NCI-H446 (cell line): ENCODE results near the gene HOXA4.

Source experiments
- DNase-seq, 2 experiments: peaks; one replicate each; lab custom pipeline; 2025; lab: John Stamatoyannopoulos, UW

The HOXA4 gene

DNA sequence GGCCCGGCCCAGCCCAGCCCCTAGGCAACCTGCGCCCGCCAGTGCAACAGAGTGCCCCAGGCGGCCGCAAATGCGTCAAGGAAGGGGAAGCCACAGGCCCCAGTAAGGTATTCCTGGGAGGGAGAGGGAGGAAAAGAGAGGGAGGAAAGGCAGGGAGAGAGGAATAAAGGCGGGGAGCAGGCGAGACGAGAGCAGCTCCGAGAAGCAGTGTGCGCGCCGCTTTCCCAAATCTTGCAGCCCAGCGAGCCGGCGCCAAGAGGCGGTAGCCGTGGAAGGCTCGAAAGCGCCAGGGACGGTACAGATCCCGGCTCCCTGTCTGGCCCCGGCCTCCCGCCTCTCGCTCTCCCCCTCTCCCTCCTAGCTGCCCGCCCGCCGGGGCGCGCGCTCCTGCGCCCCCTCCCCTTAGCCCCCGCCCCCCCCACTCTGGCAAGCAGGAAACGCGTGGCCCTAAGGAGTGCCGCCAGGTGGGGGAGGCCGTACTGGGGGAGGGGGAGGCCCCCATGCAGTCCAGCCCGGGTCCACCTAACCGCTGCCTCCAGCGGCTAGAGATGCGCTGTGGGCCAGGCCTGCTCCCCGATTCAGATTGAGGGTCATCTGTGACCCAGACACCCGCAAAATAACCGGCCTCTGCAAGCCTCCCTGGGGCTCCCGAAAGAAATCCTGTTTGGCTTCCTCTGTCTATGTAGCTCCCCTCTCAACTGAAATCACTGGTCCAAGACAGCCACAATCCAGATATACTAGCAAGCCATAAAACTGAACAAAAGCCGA, 39.3 kb upstream of the HOXA4 start:
- DNase-seq = peak in 1 of 2 experiments; percentile 58

DNA sequence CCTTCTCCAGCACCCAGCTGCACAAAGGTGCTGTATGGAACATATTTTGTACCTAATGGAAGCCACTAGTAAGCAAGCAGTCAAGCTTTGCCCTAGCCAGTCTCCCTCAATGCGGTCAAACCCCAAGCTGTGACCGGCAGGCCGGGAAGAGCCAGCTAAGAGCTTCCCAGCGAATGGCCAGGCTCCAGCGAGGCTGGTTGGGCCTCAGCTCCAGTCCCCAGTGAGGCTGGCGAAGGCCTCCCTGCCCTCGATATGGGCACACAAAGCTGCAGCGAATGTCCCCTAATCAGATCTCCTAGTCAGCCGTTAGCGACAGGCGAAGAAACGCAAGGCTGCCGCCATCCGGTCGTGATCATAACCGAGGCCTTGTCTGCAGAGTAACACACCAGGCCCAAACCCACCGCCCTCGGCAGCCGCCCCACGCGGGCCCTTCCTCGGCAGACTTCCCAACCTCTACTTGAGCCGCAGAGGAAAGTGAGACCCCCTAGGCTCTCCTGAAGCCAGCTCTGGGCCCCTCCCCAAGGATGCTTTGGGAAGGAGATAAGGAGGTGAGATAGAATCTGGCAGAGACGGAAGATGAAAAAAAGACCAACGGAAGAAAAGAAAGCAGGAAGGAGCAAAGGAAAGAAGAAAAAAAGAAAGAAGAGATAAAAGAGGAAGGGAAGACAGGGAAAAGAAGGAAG, 37.8 kb upstream of the HOXA4 start:
- peak in 1 of 2 experiments; percentile 65 for DNase-seq

DNA sequence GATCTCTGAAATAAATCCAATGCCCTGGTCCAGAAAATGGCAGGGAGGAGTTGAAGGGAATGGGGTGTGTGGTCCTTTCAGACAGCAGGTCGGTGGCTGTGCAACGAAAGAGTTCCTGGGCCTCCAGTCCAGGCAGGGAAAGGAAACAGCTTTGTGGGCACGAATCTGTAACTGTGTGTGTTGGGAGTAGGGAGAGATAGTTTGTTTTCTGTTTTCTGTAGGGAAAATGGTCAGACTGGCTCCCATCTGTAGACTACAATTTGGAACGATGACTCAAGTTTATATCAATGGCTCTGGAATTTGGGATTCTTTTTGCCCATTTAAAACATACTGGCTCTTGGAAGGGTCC, 37.3 kb upstream of the HOXA4 start:
- peak in 1 of 2 experiments; percentile 45 for DNase-seq

DNA sequence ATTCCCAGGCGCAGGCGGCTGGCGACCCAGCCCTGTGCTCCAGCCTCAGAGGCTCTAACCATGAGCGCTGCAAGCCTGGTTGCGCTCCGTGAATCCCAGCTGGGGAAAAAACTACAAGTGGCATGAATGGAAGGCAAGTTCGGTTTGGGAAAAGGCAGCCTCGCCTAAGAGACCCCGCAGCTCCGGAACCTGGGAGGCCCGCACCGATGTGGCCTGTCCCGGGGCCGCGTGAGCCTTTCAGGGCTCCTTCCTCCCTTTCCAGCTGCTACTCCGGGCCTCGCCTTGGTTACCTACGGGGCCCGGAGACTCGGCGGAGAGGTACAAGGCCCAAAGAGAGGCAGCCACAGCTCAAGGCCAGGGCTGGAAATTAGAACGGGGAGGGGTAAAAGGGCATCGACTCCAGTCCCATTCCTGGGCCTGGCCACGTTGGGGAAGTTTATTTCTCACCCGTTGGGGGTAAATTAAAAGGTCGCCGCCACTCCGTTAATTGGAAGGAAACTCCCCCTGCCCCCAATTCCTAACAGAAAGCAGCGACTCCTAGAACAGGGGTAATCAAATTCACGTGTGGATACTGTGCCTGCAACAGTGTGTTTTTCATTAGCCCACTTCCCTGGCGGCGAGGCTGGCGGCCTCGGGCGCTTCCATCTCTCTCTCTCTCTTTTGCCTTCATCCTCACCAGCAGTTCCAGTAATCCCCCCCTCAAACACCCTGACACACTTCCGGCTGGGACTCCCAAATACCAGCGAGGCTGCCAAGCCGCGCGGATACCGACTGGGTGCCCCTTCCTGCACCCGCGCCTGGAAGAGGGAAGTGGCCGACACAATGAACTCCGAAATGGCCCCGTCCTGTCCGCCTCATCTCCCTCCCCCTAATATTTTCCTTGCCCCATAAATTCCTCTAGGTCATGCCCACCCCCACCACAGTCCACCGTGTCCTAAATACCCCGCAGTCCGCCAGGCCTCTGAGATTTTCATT, 36.3 kb upstream of the HOXA4 start:
- DNase-seq = no peak

DNA sequence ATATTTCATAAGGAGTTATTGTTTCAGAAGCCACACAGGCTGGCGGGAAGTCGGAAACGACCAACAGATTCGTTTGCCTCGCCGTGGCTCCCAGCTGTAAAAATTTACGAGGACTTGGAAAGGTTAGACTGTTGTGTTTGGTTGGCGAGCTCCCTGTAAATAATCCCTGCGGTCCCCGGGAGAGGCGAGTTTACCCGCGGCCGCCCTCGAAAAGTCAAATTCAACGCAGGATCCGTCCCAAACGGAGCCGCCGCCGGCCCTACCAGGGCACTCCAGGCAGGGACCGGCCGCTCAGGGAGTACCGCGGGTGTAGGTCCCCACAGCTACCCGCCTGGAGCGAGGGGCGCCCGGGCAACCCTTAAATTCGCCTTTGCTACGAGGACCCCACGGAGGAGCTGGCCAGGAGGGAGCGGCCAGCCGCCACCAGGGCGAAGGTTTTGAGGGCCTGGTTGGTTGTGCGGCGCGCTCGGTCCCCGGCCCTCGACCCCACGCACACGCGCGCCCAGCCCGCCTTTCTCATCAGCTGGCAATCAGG, 35.5 kb upstream of the HOXA4 start:
- no peak for DNase-seq

DNA sequence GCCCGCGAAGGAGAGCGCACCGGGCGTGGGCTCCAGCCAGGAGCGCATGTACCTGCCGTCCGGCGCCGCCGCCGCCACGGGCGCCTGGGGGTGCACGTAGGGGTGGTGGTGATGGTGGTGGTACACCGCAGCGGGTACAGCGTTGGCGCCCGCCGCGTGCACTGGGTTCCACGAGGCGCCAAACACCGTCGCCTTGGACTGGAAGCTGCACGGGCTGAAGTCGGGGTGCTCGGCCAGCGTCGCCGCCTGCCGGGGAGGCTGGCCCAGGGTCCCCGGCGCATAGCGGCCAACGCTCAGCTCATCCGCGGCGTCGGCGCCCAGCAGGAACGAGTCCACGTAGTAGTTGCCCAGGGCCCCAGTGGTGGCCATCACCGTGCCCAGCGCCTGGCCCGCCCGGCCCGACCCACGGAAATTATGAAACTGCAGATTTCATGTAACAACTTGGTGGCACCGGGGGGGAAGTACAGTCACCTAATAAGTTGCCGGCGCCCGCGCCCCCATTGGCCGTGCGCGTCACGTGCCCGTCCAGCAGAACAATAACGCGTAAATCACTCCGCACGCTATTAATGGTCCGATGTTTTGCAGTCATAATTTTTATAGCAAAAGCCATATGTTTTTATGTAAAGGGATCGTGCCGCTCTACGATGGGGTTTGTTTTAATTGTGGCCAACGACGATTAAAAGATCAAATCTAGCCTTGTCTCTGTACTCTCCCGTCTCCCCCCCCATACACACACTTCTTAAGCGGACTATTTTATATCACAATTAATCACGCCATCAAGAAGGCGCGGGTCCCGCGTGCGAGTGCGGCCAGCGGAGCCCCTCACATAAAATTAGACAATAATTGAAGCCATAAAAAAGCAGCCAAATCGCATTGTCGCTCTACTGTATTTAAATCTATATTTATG, 34.8 kb upstream of the HOXA4 start, which contains the start of gene HOXA9:
TSS of gene HOXA9 (minus strand) at position 449 of the 907 bp plus-strand sequence. CDS start at position 369, 80 bp downstream.
- no peak for DNase-seq

DNA sequence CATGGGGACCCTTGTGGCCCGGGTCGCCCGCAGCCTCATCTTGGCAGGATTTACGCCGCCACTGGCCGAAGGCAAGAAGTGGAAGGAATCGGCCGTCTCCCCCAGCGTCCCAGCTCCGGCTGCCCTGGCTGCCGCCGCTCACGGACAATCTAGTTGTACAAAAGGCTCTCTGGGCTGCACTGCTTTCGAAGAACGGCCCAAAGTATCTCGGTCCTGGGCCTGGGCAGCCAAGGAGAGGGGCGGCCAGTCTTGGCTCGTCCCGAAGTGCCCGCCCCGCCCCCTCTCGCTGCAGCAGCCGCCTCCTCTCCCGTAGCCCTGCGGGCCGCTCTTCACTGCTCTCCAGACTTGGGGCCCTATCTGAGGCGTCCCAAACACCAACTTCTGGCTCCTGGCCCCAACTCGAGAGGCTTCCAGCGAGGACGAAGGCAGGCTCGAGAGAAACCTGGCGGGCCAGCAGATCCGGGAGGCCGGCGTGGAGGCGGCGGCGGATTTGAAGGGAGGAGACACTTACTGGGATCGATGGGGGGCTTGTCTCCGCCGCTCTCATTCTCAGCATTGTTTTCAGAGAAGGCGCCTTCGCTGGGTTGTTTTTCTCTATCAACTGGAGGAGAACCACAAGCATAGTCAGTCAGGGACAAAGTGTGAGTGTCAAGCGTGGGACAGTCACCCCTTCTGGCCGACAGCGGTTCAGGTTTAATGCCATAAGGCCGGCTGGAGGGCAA, 34.0 kb upstream of the HOXA4 start:
- DNase-seq = no peak

DNA sequence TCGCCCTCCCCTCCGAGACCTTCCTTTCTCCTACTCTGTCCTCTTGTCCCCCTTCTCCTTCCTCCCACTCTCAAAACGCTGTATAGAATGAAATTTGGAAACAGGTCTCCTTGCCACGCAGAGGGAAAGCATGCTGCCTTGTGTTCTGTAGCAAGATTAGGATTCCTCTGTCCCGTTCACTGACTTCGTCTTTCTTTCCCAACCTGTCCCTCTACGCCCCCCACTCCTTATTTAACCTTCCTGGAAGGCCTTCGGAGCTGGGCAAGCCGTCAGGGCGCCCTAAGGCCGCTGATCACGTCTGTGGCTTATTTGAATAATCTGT, 33.4 kb upstream of the HOXA4 start:
- no peak for DNase-seq

DNA sequence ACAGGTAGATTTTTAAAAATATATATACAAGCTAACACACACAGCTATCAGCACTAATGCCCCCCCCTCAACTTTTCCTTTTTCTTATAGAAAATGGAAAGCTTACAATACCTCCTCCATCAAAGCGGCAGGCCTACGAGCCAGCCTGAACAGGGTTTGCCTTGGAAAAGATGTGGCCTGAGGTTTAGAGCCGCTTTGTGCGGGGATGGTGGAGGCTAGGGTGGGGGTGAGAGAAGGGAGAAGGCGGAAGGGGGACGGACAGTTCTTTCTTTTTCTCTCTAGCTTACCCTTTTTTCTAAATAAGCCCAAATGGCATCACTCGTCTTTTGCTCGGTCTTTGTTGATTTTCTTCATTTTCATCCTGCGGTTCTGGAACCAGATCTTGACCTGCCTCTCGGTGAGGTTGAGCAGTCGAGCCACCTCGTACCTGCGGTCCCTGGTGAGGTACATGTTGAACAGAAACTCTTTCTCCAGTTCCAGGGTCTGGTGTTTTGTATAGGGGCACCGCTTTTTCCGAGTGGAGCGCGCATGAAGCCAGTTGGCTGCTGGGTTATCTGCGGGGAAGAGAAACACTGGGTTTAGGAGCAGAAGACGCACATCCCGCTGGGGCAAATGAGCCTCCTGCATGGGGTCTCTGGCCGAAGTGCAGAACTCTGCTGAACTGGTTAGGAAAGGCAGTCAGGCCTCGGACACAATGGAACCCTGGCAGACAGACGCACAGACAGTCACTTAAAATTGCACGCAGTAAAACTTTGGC, 32.9 kb upstream of the HOXA4 start:
- no peak for DNase-seq

DNA sequence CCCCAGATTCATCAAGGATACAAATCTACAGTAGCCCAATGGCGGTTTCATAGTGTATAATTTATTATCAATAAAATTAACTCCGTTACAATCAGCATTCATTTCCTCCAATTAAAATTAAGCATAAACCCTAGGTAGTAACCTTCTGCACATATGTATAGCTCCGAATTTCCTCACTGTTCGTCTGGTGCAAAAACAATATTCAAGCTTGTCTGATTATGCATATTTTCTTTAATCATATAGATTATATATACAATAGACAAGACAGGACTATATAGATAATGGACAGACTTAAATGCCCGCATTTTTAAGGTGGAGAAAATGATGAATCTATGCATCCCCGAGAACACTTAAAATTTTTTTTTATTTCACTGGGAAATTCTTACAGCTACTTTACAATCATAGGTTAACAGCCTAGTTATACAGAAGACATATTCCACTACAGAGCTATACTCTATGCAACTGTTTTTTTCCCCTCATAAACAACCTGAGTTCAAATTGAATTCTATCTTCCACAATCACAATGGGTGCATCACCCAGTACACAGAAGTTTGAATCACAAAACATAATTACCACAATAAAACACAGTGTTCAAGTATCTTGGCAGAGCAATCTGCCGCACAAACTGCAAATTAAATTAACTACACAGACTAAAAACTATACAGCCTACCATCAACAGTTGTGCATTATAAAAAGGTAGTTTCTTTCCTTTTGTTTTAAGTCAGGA, 32.2 kb upstream of the HOXA4 start:
- DNase-seq = no peak

DNA sequence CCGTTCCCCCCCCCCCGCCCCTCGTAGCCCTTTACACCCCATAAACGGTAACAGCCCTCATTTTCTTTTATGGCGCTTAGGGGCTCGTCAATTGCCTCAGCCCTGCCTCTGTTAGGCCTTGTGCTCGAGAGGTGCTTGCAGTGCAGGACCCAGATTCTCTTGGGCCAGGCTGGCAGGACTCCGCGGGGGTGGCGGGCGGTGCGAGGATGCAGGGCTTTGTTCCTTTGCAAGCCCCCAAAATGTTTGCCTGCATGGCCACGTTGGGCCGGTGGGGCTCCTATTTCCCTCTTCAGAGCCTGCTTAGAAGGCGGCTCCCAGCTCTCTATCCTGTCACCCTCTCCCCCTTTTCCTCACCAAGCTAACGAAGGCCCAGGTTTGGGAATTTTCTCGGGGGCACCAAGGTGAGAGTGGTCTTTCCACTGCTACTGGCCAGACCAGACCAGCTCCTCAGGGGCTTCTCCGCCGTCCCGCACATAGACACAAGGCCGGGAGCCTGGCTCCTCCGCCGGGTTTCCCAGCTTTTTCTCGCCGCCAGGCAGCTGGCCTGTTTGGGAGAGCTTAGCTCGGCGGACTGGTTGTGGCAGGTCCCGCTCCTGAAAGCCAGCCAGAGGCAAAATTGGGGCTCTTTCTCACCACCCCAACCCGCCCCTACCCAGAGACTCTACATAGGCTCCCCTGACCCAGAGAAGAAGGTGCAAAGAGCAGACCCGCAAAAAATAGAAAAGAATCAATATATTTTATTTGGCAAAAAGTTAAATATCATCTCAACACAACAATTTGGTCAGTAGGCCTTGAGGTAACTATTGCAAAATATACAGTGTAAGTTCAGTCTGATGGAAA, 31.4 kb upstream of the HOXA4 start:
- no peak for DNase-seq

DNA sequence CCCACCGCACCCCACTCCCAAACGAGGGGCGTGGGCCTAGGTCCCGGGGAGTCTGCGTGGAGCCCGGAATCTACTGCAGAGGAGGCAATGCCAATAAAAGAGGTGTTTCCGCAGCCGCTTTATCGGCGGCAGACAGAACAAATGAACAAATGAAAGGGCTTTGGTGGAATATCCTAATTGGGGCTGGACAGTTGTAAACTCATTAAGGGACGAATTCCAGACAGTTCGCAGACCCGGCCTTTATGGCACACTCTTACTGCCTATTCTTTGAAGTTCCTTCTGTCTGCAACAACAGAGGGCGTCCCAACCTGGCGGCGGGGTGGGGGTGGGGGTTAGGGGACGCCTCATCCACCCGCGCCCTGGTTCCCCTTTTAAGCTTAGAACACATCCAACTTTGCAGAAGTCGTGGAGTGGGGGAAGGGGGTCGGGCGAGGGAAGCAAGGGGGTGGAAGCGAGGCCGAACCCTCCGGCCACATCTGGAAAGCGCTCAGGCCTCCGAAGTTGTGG, 30.7 kb upstream of the HOXA4 start:
- DNase-seq = no peak

DNA sequence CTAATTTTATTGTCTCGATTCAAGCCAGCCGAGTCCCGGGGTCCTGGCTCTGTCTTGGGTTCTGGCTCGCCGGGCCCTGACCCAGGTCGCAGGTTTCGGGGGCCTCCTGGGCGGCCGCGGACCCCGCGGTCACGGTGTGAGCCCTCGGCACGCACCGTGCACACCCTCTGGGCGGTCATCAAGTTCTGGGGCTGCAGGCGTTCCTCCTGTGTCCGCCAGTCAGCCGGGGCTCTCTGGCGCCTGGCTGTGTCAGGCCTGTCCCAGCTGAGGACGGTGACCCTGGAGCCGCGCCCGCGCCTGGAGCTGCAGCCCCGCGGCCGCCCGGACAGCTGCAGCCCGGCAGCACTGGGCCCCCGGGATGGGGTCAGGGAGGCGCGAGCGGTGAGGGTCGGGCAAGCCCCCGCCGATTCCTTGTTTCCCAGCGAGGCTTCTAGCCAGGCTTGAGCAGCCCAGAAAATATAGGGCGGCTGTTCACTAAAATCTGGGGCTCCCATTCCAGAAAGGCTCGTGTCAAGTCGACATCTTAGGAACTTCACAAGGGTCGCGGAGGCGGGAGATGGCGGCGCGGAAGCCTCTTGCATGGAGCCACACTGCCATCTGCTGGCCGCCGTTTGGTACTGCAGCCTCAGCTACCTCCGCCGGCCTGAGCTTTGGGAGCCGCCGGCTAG, 30.1 kb upstream of the HOXA4 start:
- DNase-seq = peak; percentile 73 to 89

DNA sequence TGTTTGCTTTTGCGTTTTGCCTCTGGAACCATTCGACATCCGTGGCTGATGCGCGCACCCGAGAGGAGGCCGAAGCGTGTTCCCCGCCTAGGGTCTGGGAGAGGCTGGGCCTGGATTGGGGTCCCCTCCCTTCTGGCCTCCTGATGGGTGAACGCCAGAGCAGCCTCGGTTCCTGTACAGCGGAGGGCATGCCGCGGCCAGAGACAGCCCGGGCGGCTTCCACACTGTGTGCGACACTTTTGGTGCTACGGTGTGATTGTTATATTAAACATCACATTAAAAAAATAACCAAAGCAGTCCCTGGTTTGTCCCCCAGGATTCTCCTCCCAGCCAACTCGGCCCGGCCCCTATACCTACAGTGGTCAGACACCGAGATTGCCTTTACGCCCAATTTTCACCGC, 29.6 kb upstream of the HOXA4 start:
- DNase-seq = no peak

DNA sequence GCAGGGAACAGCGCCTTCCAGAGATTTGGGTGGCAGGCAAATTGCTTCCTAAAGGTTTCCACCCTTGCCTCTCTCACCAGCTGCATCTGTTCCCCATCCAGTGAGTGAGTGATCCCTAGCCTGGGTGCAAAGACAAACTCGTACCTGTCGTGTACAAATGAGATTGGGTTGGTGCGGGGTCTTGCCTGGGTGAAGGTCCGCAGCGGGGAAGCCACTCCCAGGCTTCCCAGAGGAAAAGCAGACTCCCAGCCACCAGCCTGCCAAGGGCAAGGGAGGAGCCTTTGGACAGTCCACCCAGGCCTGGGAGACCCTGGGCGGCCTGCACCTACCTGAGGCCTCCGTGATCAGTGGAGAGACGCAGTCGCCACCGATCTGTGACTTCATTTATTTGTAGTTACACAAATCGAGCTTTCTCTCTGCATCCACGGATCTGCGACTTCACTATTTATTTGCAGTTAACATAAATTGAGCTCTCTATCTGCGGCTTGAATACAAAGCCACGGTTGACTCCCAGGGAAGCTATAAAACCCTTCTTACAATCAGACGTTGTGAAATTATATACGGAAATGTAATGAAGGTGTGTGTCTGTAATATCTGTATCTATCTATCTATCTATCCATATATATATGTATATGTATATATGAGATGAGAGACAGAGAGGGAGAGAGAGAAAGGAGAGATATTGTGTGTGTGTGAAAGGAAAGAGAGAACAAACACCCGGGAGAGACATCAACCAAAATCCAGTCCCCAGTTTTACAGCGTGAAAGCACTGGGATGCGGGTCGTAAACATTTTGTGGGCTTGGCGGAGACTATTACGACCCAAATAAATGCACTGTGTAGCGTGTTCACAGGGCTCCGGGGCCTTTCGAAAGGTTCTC, 28.9 kb upstream of the HOXA4 start:
- DNase-seq = no peak
